ENCODE data around the gene PITX1.

- TF ChIP-seq POLR2A (IDR thresholded peaks at IDR 0.05), result no peak
- no peak for TF ChIP-seq CTCF (IDR thresholded peaks at IDR 0.05)
Measured at GRCh38 chr5:135015942-135016341, 18.1 kb downstream of the PITX1 start.
